CMK (cell line): Measurements from ENCODE around the gene SCN8A.
"Not testable (repeated sequence)": the region's sequence is repeated elsewhere in the genome, so short reads cannot be mapped to it uniquely, and the experiment has no call there.

Experiments used
- DNase-seq: peaks from one replicate; pipeline ENCODE4 v3.0.0-alpha.2; 2010; ENCODE audit warnings: low read depth

SCN8A gene

GRCh38 chr12:51817027-51817953 lies 226.3 kb downstream of the SCN8A start:
- DNase-seq = no peak

GRCh38 chr12:51818086-51818485 lies 227.1 kb downstream of the SCN8A start:
- no peak for DNase-seq

DNA sequence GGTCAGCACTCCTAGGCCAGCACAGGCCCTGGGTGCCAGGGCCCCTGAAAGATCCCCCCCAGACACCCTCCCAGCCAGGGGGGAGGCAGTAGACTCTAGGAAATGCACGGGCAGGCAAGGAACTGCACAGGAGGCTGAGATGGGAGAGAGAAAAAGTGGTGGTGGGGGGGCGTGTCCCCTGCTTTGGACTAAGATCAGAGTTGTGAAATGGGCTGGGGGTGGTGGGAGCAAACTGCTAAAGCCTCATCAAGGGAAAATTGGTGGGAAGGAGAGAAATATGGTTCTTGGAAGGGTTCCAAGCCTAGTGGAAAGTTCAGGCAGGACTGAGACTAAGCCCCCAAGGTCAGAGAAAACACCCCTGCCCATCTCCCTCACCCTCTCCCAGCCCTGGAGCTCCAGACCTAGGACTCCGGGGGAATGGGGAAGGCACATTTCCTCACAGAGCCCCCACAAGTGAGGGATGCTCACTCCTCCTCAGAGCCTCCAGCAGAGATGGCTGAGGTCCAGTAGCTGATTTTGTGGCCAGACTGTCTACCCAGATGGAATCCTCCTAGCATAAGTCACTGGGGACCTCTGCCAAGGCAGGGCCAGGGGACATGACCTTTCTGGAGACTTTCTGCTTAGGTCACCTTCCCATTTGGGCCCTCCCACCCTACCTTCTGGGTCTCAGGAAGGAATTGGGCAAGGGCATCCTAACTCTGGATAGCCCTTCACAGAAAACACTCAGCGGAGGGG lies 227.7 kb downstream of the SCN8A start:
- no peak for DNase-seq

GRCh38 chr12:51819736-51820525 lies 228.9 kb downstream of the SCN8A start:
- DNase-seq = no peak

GRCh38 chr12:51820526-51821439 lies 229.8 kb downstream of the SCN8A start:
- no peak for DNase-seq

GRCh38 chr12:51821440-51822260 lies 230.6 kb downstream of the SCN8A start:
- DNase-seq = no peak

GRCh38 chr12:51822261-51822616 lies 231.2 kb downstream of the SCN8A start:
- DNase-seq = no peak

- DNase-seq = no peak
These were observed 231.9 kb downstream of the SCN8A start for GRCh38 chr12:51822956-51823355.

DNA sequence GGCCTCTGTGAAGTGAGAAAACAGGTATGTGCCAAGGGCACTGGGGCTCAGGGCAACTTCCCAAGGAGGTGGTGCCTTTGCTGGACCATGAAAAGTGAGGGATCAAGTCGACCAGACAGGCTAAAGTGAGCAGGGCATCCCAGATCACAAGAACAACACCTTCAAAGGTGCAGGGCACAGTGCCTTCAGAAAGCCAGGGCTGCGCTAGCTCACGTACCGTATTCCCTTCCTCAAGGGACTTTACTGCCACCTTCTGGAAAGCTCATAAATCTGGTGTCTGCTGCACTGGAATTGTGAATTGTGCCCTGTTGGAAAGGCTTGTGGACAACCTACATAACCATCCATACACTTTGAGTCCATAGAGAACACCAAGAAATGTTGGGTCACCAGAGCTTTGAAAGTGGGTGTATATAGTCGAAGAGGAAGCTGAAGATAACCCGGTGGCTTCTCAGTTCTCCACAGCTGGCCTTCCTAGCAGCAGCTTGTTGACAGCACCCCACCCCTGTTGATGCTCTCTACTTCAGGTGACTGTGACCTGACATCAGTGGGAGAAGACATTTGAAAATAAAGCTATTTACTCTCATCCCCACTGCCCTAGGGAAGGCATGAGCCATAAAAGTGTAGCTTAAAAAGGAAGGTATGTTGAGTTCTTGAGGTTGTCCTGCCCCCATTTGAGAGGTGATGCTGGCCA lies 233.0 kb downstream of the SCN8A start:
- no peak for DNase-seq

- DNase-seq = no peak
These were observed 234.2 kb downstream of the SCN8A start for GRCh38 chr12:51825216-51825615.

GRCh38 chr12:51826881-51827280 lies 235.8 kb downstream of the SCN8A start:
- no peak for DNase-seq

GRCh38 chr12:51827925-51828818 lies 237.1 kb downstream of the SCN8A start:
- no peak for DNase-seq

GRCh38 chr12:51829011-51829481 lies 238.0 kb downstream of the SCN8A start:
- DNase-seq = no peak

DNA sequence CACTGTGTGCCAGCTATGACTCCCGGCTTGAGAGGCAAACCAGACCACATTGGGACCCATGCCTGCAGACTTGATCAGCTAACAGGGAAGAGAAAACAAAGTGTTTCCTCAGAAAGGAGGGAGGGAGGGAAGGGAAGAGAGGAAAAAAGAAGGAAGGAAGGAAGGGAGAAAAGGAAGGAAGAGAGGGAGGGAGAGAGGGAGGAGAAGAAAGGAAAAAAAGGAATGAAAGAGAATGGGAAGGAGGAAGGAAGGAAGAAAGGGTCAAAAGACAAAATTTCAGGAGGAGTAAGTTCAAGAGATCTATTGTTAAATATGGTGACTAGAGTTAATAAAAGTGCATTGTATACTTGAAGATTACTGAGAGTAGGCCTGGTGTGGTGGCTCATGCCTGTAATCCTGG lies 238.6 kb downstream of the SCN8A start:
- DNase-seq = no peak

DNA sequence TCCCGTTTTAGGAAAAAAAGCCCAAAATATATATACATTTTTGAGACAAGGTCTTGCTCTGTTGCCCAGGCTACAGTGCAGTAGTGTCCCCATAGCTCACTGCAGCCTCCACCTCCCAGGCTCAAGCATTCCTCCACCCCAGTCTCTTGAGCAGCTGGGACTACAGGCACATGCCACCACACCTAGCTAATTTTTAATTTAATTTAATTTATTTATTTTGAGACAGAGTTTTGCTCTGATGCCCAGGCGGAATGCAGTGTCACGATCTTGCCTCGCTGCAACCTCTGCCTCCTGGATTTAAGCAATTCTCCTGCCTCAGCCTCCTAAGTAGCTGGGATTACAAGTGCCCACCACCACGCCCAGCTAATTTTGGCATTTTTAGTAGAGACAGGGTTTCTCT lies 240.8 kb downstream of the SCN8A start:
- DNase-seq = not testable (repeated sequence)

GRCh38 chr12:51832354-51833107 lies 241.5 kb downstream of the SCN8A start:
- DNase-seq = no peak

GRCh38 chr12:51833448-51834227 lies 242.6 kb downstream of the SCN8A start:
- no peak for DNase-seq
